GM12878 (cell line): ENCODE results near the gene SIL1.

Experiments
- ATF3 ChIP-seq: IDR thresholded peaks from 2 replicates; pipeline ENCODE4 v1.6.1; 2011; ENCODE audit warnings: low read depth, mild to moderate bottlenecking, low read length, moderate library complexity, borderline replicate concordance; ENCODE audit errors: extremely low read depth
- FOXK2 ChIP-seq: fragments of 450-650 bp; IDR thresholded peaks from 2 replicates; pipeline ENCODE4 v1.6.1; 2017; ENCODE audit warnings: mild to moderate bottlenecking, moderate library complexity
- FOXM1 ChIP-seq: IDR thresholded peaks from 2 replicates; pipeline ENCODE4 v1.6.1; 2012; ENCODE audit warnings: low read depth, mild to moderate bottlenecking, inconsistent platforms, low read length, moderate library complexity
- MTA3 ChIP-seq: IDR thresholded peaks from 2 replicates; pipeline ENCODE4 v1.6.1; 2012; ENCODE audit warnings: low read length, inconsistent platforms, borderline replicate concordance
- POLR2A ChIP-seq: IDR thresholded peaks from 2 replicates; pipeline ENCODE4 v1.6.1; 2011; ENCODE audit warnings: low read depth, mild to moderate bottlenecking, low read length
- POLR2AphosphoS5 ChIP-seq: IDR thresholded peaks from 2 replicates; pipeline ENCODE4 v1.6.1; 2011; ENCODE audit warnings: mild to moderate bottlenecking, low read length, inconsistent platforms
- RAD21 ChIP-seq: IDR thresholded peaks from 2 replicates; pipeline ENCODE4 v1.6.1; 2011; ENCODE audit warnings: mild to moderate bottlenecking, low read depth, low read length, moderate library complexity; ENCODE audit not compliant: insufficient read depth
- SREBF2 ChIP-seq: IDR thresholded peaks from 2 replicates; pipeline ENCODE4 v1.6.1; 2012; ENCODE audit warnings: mild to moderate bottlenecking, low read length
- TARDBP ChIP-seq: IDR thresholded peaks from 2 replicates; pipeline ENCODE4 v1.6.1; 2016; ENCODE audit warnings: borderline replicate concordance
- TF ChIP-seq, protein P1 (sequence below), 3 experiments: IDR thresholded peaks in 2 of 3; conservative IDR thresholded peaks in 1 of 3; 2 replicates each; pipeline ENCODE4 v1.5.1; 2011; ENCODE audit warnings: low read depth in 3 of 3, low read length in 3 of 3, mild to moderate bottlenecking in 3 of 3, control low read depth in 2 of 3, moderate library complexity in 2 of 3, inconsistent platforms in 1 of 3, mixed read lengths in 1 of 3; ENCODE audit not compliant: control insufficient read depth in 2 of 3, insufficient read depth in 1 of 3; ENCODE audit errors: extremely low read depth in 1 of 3

DNA sequence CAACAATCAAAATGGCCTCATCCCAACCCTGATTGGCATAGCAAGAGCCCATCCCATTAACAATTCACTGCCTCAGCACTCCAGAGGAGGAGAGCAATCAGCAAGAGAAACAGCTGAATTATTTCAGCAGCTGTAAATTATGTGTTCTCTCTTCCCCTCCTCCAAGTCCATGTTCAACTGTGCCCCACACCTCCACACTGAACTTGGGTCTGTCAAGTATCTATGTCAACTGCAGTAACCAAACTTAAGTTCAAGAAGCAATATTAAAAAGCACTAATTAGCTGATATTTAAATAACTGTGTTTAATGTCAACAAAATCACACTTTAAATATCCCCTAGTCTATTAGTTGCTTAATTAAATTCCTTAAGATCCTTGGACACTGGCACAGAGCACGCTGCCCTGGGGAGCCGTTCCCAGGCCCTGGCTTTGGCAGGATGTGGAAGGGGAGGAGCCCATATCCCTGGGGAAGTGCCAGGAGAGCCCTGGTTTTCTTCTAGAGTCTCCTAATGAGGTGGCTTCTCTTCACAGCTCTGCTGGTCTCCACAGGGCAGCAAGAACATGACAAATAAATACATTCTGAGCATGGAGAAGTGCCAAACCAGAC, 50.6 kb downstream of the SIL1 start:
- TF ChIP-seq FOXM1 (no peak), SREBF2 (no peak), FOXK2 (no peak), RAD21 (no peak), TARDBP (no peak), POLR2AphosphoS5 (no peak), POLR2A (no peak), ATF3 (no peak), MTA3 (no peak)
- TF ChIP-seq, protein P1, sequence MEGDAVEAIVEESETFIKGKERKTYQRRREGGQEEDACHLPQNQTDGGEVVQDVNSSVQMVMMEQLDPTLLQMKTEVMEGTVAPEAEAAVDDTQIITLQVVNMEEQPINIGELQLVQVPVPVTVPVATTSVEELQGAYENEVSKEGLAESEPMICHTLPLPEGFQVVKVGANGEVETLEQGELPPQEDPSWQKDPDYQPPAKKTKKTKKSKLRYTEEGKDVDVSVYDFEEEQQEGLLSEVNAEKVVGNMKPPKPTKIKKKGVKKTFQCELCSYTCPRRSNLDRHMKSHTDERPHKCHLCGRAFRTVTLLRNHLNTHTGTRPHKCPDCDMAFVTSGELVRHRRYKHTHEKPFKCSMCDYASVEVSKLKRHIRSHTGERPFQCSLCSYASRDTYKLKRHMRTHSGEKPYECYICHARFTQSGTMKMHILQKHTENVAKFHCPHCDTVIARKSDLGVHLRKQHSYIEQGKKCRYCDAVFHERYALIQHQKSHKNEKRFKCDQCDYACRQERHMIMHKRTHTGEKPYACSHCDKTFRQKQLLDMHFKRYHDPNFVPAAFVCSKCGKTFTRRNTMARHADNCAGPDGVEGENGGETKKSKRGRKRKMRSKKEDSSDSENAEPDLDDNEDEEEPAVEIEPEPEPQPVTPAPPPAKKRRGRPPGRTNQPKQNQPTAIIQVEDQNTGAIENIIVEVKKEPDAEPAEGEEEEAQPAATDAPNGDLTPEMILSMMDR (IDR thresholded peaks at IDR 0.05 in 2 of 3, conservative IDR thresholded peaks at IDR 0.05 in 1 of 3; ENCODE audit: control insufficient read depth in 2 of 3, extremely low read depth in 1 of 3, insufficient read depth in 1 of 3, low read depth in 3 of 3, low read length in 3 of 3), result no peak
